Progenitor cell of endocrine pancreas (in vitro differentiated cells): ENCODE results near the gene METTL26. TPM values are rescaled to one million over a fixed set of nuclear protein-coding genes. Genes with fewer than 3 reads are reported as not detected.

Source experiments
- DNase-seq: peaks from one replicate; pipeline ENCODE4 v3.0.0; 2021; ENCODE audit warnings: low spot score; ENCODE audit not compliant: unreplicated experiment
- H3K27ac Mint-ChIP-seq: 2 replicates; pipeline ENCODE4 v1.8.0; 2021; ENCODE audit warnings: mild to moderate bottlenecking, moderate library complexity, mixed read lengths
- H3K27me3 Mint-ChIP-seq: 2 replicates; pipeline ENCODE4 v1.8.0; 2021; ENCODE audit warnings: mixed read lengths
- H3K36me3 Mint-ChIP-seq: 2 replicates; pipeline ENCODE4 v1.8.0; 2022; ENCODE audit warnings: mixed read lengths; ENCODE audit not compliant: insufficient read depth
- H3K4me1 Mint-ChIP-seq: 2 replicates; pipeline ENCODE4 v1.8.0; 2021; ENCODE audit warnings: low read depth, mixed read lengths
- H3K4me3 Mint-ChIP-seq: 2 replicates; pipeline ENCODE4 v1.8.0; 2021; ENCODE audit warnings: low read depth, mild to moderate bottlenecking, moderate library complexity, mixed read lengths
- H3K9me3 Mint-ChIP-seq: 2 replicates; pipeline ENCODE4 v1.8.0; 2021; ENCODE audit warnings: low read depth, mixed read lengths
- CTCF ChIP-seq: fragments of 200-600 bp; sonication (generic); IDR thresholded peaks from one replicate; pipeline ENCODE4 v1.5.0; 2021; ENCODE audit warnings: antibody characterized with exemption, mild to moderate bottlenecking; ENCODE audit not compliant: unreplicated experiment
- total RNA-seq: library from RNA; stranded (reverse); gene quantifications from 2 replicates; pipeline ENCODE4 v1.2.1, GENCODE V29; 2021

The METTL26 gene
- total RNA-seq, 1 donor from 2014 or later = 64.0 TPM

- no peak for DNase-seq
- TF ChIP-seq CTCF = no peak
- H3K27me3 Mint-ChIP-seq = peaks cover 4% of the 10 kb centered on the region
- H3K9me3 Mint-ChIP-seq = no peaks in the 10 kb centered on the region
- H3K4me1 Mint-ChIP-seq = peaks cover 2% of the 10 kb centered on the region
- no peaks in the 10 kb centered on the region for H3K36me3 Mint-ChIP-seq
- H3K4me3 Mint-ChIP-seq = no peak overlapping the region
- H3K27ac Mint-ChIP-seq = no peak overlapping the region
Measured at GRCh38 chr16:673399-673991, 37.4 kb upstream of the METTL26 start.

- Mint-ChIP-seq H3K27me3 (peaks cover 4% of the 10 kb centered on the region), H3K4me1 (peaks cover 2% of the 10 kb centered on the region), H3K9me3 (no peaks in the 10 kb centered on the region), H3K4me3 (no peak overlapping the region), H3K36me3 (no peaks in the 10 kb centered on the region), H3K27ac (no peak overlapping the region)
- DNase-seq = no peak
- TF ChIP-seq CTCF = no peak
Measured at GRCh38 chr16:672851-673250, 36.7 kb upstream of the METTL26 start.

- no peak for DNase-seq
- no peak overlapping the region for H3K4me3 Mint-ChIP-seq
- H3K36me3 Mint-ChIP-seq = no peaks in the 10 kb centered on the region
- peaks cover 4% of the 10 kb centered on the region for H3K27me3 Mint-ChIP-seq
- H3K4me1 Mint-ChIP-seq = peaks cover 2% of the 10 kb centered on the region
- no peak for TF ChIP-seq CTCF
- no peak overlapping the region for H3K27ac Mint-ChIP-seq
- no peaks in the 10 kb centered on the region for H3K9me3 Mint-ChIP-seq
Measured at GRCh38 chr16:672371-672770, 36.3 kb upstream of the METTL26 start.

- no peak for DNase-seq
- Mint-ChIP-seq H3K36me3 (no peaks in the 10 kb centered on the region), H3K4me3 (no peak overlapping the region), H3K27ac (no peak overlapping the region), H3K27me3 (peaks cover 4% of the 10 kb centered on the region), H3K4me1 (peaks cover 2% of the 10 kb centered on the region), H3K9me3 (no peaks in the 10 kb centered on the region)
- TF ChIP-seq CTCF = no peak
Measured at GRCh38 chr16:671353-672131, 35.4 kb upstream of the METTL26 start.

- TF ChIP-seq CTCF = no peak
- no peaks in the 10 kb centered on the region for H3K9me3 Mint-ChIP-seq
- H3K27me3 Mint-ChIP-seq = peaks cover 4% of the 10 kb centered on the region
- H3K27ac Mint-ChIP-seq = no peak overlapping the region
- H3K36me3 Mint-ChIP-seq = no peaks in the 10 kb centered on the region
- DNase-seq = no peak
- no peak overlapping the region for H3K4me3 Mint-ChIP-seq
- H3K4me1 Mint-ChIP-seq = peaks cover 2% of the 10 kb centered on the region
Measured at GRCh38 chr16:670485-671352, 34.6 kb upstream of the METTL26 start.
